Measurements from ENCODE around the gene NDP. TPM values are rescaled to one million over a fixed set of nuclear protein-coding genes. Genes with fewer than 3 reads are reported as not detected.

Gene NDP
- total and polyA plus RNA-seq, 2 donors (not counting 1 experiment from before 2014, with no cell fraction given), result not detected

DNA sequence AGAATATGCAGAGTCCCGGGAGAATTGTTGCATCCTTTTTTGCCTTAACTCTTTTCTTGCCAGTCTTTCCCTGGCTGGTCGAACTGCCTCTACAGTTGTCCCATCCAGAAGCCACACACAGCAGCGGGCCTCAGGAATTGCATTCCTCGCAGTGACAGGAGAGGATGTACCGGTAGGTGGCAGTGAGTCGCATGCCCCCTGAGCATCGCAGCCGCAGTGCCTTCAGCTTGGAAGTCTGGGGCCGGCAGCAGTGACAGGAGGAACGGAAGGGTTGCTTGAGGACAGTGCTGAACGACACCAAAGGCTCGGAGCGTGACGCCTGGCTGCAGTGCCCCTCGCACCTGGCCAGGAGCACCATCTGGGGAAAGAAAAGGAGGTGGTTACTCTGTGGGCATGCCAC lies 23.5 kb downstream of the NDP start:
- CTCF ChIA-PET, result interaction anchor here (0.5 to 1.3 kb wide), 3 partner anchors 8 to 10 kb away, joined by 3 to 6 read pairs (median 4); no protein-coding TSS in a partner anchor
- Mint-ChIP-seq H3K9me3 (ENCODE audit: insufficient read depth) (no peaks in the 10 kb centered on the region), H3K4me3 (no peak overlapping the region), H3K4me1 (peaks cover 5% of the 10 kb centered on the region), H3K27me3 (peaks cover 18% of the 10 kb centered on the region), H3K27ac (no peak overlapping the region)
- H2AFZ ChIP-seq (ENCODE audit: insufficient read depth, low read depth, low read length, poor library complexity, severe bottlenecking), result peak overlapping the region; percentile 14
- peak; percentile 24 for DNase-seq
- TF ChIP-seq, protein P1, sequence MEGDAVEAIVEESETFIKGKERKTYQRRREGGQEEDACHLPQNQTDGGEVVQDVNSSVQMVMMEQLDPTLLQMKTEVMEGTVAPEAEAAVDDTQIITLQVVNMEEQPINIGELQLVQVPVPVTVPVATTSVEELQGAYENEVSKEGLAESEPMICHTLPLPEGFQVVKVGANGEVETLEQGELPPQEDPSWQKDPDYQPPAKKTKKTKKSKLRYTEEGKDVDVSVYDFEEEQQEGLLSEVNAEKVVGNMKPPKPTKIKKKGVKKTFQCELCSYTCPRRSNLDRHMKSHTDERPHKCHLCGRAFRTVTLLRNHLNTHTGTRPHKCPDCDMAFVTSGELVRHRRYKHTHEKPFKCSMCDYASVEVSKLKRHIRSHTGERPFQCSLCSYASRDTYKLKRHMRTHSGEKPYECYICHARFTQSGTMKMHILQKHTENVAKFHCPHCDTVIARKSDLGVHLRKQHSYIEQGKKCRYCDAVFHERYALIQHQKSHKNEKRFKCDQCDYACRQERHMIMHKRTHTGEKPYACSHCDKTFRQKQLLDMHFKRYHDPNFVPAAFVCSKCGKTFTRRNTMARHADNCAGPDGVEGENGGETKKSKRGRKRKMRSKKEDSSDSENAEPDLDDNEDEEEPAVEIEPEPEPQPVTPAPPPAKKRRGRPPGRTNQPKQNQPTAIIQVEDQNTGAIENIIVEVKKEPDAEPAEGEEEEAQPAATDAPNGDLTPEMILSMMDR (IDR thresholded peaks at IDR 0.05), result peak; percentile 26
- no peak for TF ChIP-seq EZH2 (IDR thresholded peaks at IDR 0.05; ENCODE audit: borderline replicate concordance, insufficient read depth, low read depth, low read length, poor library complexity, severe bottlenecking)
- intact Hi-C loops (cut with micrococcal nuclease), result no loop called here
- H4K20me1 ChIP-seq (ENCODE audit: control insufficient read depth, insufficient read depth, low read length, poor library complexity, severe bottlenecking), result no peaks in the 10 kb centered on the region
- no peak overlapping the region for H3K9ac ChIP-seq (ENCODE audit: low read length)
- no peak overlapping the region for H3K27ac ChIP-seq (ENCODE audit: low read length in 2 of 2)
- H3K36me3 ChIP-seq (replicated peaks in 1 of 2; ENCODE audit: control extremely low read depth in 1 of 2, control insufficient read depth in 1 of 2, extremely low read depth in 1 of 2, insufficient read depth in 2 of 2, low read length in 1 of 2), result no peaks in the 10 kb centered on the region
- ATAC-seq (ENCODE audit: low read depth), result peak; percentile 28
- no peaks in the 10 kb centered on the region for H3K79me2 ChIP-seq (ENCODE audit: control insufficient read depth, insufficient read depth, low read length)
- peaks cover 0 to 4% of the 10 kb centered on the region in 2 donors for H3K4me1 ChIP-seq (ENCODE audit: control insufficient read depth in 2 of 2, insufficient read depth in 2 of 2, low read length in 2 of 2)
- no peak overlapping the region for H3K4me3 ChIP-seq (ENCODE audit: control extremely low read depth in 1 of 5, extremely low read depth in 1 of 5, insufficient read depth in 1 of 5, low read depth in 2 of 5, low read length in 4 of 5)
- 0% methylated on average over 4 of the region's 15 CpGs for WGBS (ENCODE audit: insufficient coverage)
- no peaks in the 10 kb centered on the region for H3K9me3 ChIP-seq (ENCODE audit: control extremely low read depth in 1 of 3, control insufficient read depth in 2 of 3, insufficient read depth in 1 of 3, low read length in 2 of 3)
- H3K27me3 ChIP-seq (replicated peaks in 1 of 4; ENCODE audit: control extremely low read depth in 1 of 4, control insufficient read depth in 3 of 4, insufficient read depth in 4 of 4, low read length in 3 of 4), result no peaks in the 10 kb centered on the region
- H3K4me2 ChIP-seq (replicated peaks; ENCODE audit: low read depth, low read length, poor library complexity, severe bottlenecking), result no peak overlapping the region
- POLR2A ChIA-PET, result no interaction called here

DNA sequence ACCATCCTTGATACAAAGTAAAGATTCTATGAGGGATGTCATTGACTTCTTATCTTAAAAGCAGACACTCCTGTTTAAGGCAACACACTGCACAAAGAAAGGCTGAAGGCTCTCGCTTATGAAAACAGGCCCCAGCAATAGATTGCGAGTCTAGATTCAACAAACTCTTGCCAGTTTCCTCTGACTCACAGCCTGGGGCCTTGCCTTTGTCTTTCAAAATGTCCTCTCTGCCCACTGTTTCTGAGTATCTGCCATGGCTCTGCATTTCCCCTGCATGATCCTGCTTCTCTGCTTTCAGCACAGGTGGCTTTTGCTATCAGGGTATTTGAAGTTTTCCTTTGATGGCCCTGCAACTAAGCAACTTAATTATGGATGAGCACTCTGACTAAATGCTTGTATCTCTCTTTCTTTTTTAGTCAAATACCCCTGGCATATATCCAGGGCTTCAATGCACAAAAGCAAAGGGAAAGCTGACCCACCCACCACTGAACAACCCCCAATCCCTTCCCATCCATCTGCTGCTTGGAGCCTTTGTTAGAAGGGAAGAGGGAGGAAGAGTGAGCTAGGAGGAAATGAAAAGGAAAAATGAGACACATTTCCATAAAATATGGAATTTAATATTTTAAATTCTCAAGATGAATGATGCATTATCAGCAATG lies 32.2 kb downstream of the NDP start:
- peaks cover 6% of the 10 kb centered on the region for H3K27me3 Mint-ChIP-seq
- Histone ChIP-seq H2AFZ (ENCODE audit: insufficient read depth, low read depth, low read length, poor library complexity, severe bottlenecking) (no peak overlapping the region), H3K36me3 (replicated peaks in 1 of 2; ENCODE audit: control extremely low read depth in 1 of 2, control insufficient read depth in 1 of 2, extremely low read depth in 1 of 2, insufficient read depth in 2 of 2, low read length in 1 of 2) (no peaks in the 10 kb centered on the region), H3K27ac (ENCODE audit: low read length in 2 of 2) (no peak overlapping the region), H3K9me3 (ENCODE audit: control extremely low read depth in 1 of 3, control insufficient read depth in 2 of 3, insufficient read depth in 1 of 3, low read length in 2 of 3) (no peaks in the 10 kb centered on the region), H3K79me2 (ENCODE audit: control insufficient read depth, insufficient read depth, low read length) (no peaks in the 10 kb centered on the region), H3K9ac (ENCODE audit: low read length) (no peak overlapping the region), H3K4me2 (replicated peaks; ENCODE audit: low read depth, low read length, poor library complexity, severe bottlenecking) (no peak overlapping the region), H3K4me3 (ENCODE audit: control extremely low read depth in 1 of 5, extremely low read depth in 1 of 5, insufficient read depth in 1 of 5, low read depth in 2 of 5, low read length in 4 of 5) (no peak overlapping the region), H4K20me1 (ENCODE audit: control insufficient read depth, insufficient read depth, low read length, poor library complexity, severe bottlenecking) (no peaks in the 10 kb centered on the region), H3K4me1 (ENCODE audit: control insufficient read depth in 2 of 2, insufficient read depth in 2 of 2, low read length in 2 of 2) (no peaks in the 10 kb centered on the region), H3K27me3 (replicated peaks in 1 of 4; ENCODE audit: control extremely low read depth in 1 of 4, control insufficient read depth in 3 of 4, insufficient read depth in 4 of 4, low read length in 3 of 4) (no peaks in the 10 kb centered on the region)
- no peaks in the 10 kb centered on the region for H3K9me3 Mint-ChIP-seq (ENCODE audit: insufficient read depth)
- no peak for ATAC-seq (ENCODE audit: low read depth)
- CTCF ChIA-PET, result interaction anchor here (1.0 kb wide), 1 partner anchor 9 kb away, joined by 3 read pairs; no protein-coding TSS in a partner anchor
- DNase-seq, result no peak
- intact Hi-C loops (cut with micrococcal nuclease), result no loop called here
- POLR2A ChIA-PET, result no interaction called here
- no peaks in the 10 kb centered on the region for H3K4me1 Mint-ChIP-seq
- no peak overlapping the region for H3K27ac Mint-ChIP-seq
- TF ChIP-seq EZH2 (IDR thresholded peaks at IDR 0.05; ENCODE audit: borderline replicate concordance, insufficient read depth, low read depth, low read length, poor library complexity, severe bottlenecking), result no peak
- TF ChIP-seq, protein P1 (IDR thresholded peaks at IDR 0.05), result no peak
- H3K4me3 Mint-ChIP-seq, result no peak overlapping the region
- WGBS (ENCODE audit: insufficient coverage), result 100% methylated on average over 2 of the region's 2 CpGs
